ENCODE results near the gene DENND1A. TPM values are rescaled to one million over a fixed set of nuclear protein-coding genes. Genes with fewer than 3 reads are reported as not detected.

The DENND1A gene
- total and polyA plus RNA-seq, 2 of the 13 experiments (the other 11 are each of a cell fraction or from before 2014, with no cell fraction given): 14.8 to 30.1 TPM

GRCh38 chr9:123447934-123448646, 481.8 kb downstream of the DENND1A start:
- Histone ChIP-seq H3K4me3 (replicated peaks in 1 of 3; ENCODE audit: insufficient read depth in 1 of 3, low read depth in 2 of 3, low read length in 3 of 3) (no peak overlapping the region), H3K36me3 (replicated peaks in 1 of 2; ENCODE audit: control insufficient read depth in 1 of 2, insufficient read depth in 2 of 2, low read length in 2 of 2) (peaks cover 17 to 25% of the 10 kb centered on the region in 2 experiments), H3K27me3 (ENCODE audit: control insufficient read depth in 1 of 2, insufficient read depth in 2 of 2, low read length in 2 of 2) (no peaks in the 10 kb centered on the region), H3K4me1 (ENCODE audit: insufficient read depth, low read length) (peaks cover 8% of the 10 kb centered on the region), H3K4me2 (ENCODE audit: low read depth, low read length) (no peak overlapping the region), H3K9ac (ENCODE audit: insufficient read depth, low read depth, low read length) (no peak overlapping the region), H3K9me3 (ENCODE audit: low read length) (no peaks in the 10 kb centered on the region), H3K27ac (ENCODE audit: extremely low read length, insufficient read depth, low read length) (no peak overlapping the region), H4K20me1 (ENCODE audit: insufficient read depth, low read length) (no peaks in the 10 kb centered on the region), H2AFZ (ENCODE audit: low read length) (no peak overlapping the region), H3K79me2 (ENCODE audit: insufficient read depth, low read length) (no peaks in the 10 kb centered on the region)
- no peak for TF ChIP-seq CHD2 (IDR thresholded peaks at IDR 0.05; ENCODE audit: low read depth, low read length)
- no peak for TF ChIP-seq ZBTB49 (CRISPR knock-in tag; IDR thresholded peaks at IDR 0.05; ENCODE audit: borderline replicate concordance)
- no peak for TF ChIP-seq ATF7 (IDR thresholded peaks at IDR 0.05)
- no peak for TF ChIP-seq ATF7 (CRISPR knock-in tag; IDR thresholded peaks at IDR 0.05)
- TF ChIP-seq ZFP1 (CRISPR knock-in tag; IDR thresholded peaks at IDR 0.05): no peak
- TF ChIP-seq SIX1 (CRISPR knock-in tag; IDR thresholded peaks at IDR 0.05; ENCODE audit: borderline replicate concordance): no peak
- BruUV-seq (replicated peaks): no TSS peak
- no peak for DNase-seq (ENCODE audit: low spot score)
- in situ Hi-C loops (cut with HindIII; ENCODE audit: extremely low pct_ligation_motif_present, low pct_unique_long_range_greater_than_20kb): no loop called here
- no peak for FAIRE-seq
- ChIA-PET CTCF (ENCODE audit: low intra/inter-chr PET ratio, low total read pairs) (no interaction called here), POLR2A (no interaction called here)
- WGBS (ENCODE audit: low lambda C conversion rate): 96% methylated on average over 9 of the region's 9 CpGs
- intact Hi-C loops (cut with micrococcal nuclease; ENCODE audit: unreplicated experiment): no loop called here
- no peak for ATAC-seq
